ENCODE results near the gene KCNJ1.

KCNJ1 gene

DNA sequence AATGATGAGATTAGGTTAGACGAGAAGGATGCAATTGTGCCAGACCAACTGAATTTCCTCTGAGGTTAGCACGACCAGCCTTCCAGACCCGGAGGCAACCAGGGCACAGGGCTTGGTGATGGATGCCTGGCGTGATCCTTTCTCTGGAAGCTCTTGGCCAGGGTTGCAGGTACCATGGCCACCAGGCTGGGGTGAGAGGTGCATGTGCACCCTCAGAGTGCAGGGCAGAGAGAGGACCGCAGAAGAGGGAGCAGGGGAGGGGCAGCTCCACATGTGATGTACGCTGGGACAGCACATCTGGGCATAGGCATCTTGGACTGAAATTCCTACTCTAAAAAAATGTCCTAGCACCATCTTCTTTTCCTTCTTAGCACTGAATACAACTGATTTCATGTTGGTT lies 10.9 kb downstream of the KCNJ1 start:
- no peaks in the 10 kb centered on the region for H3K36me3 Mint-ChIP-seq (ENCODE audit: low read depth)
- DNase-seq = no peak
- no peaks in the 10 kb centered on the region for H3K9me3 Mint-ChIP-seq
- peaks cover 4% of the 10 kb centered on the region for H3K4me1 Mint-ChIP-seq (ENCODE audit: low read depth)
- H3K27me3 Mint-ChIP-seq = peaks cover 4% of the 10 kb centered on the region
- no peak overlapping the region for H3K27ac Mint-ChIP-seq
- no peak overlapping the region for H3K4me3 Mint-ChIP-seq

GRCh38 chr11:128854841-128855240 lies 12.3 kb downstream of the KCNJ1 start:
- Mint-ChIP-seq H3K9me3 (no peaks in the 10 kb centered on the region), H3K4me1 (ENCODE audit: low read depth) (no peaks in the 10 kb centered on the region), H3K36me3 (ENCODE audit: low read depth) (no peaks in the 10 kb centered on the region), H3K27ac (no peak overlapping the region), H3K27me3 (no peaks in the 10 kb centered on the region), H3K4me3 (no peak overlapping the region)
- DNase-seq = no peak

DNA sequence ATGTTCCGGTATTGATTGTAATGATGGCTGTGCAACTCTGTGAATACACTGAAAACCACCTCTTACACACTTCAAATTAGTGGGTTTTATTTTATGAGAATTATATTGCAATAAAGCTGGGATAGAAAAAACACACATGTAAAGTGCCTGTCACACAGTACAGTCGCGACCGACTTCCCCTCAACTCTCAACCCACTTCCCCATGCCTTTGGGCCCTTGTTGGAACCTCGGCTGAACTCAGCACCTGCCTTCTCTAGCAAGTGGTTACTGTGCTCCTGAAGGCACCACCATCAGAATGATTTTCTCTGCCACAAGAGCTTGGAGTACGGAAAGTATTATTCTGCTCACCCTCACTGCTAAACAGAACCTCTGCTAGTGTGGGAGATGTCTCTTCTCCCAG lies 13.5 kb downstream of the KCNJ1 start:
- no peak for DNase-seq
- no peak overlapping the region for H3K27ac Mint-ChIP-seq
- H3K4me1 Mint-ChIP-seq (ENCODE audit: low read depth) = peaks cover 2% of the 10 kb centered on the region

GRCh38 chr11:128852327-128853023 lies 14.6 kb downstream of the KCNJ1 start:
- no peaks in the 10 kb centered on the region for H3K36me3 Mint-ChIP-seq (ENCODE audit: low read depth)
- no peak overlapping the region for H3K4me3 Mint-ChIP-seq
- DNase-seq = no peak
- no peaks in the 10 kb centered on the region for H3K9me3 Mint-ChIP-seq
- no peak overlapping the region for H3K27ac Mint-ChIP-seq
- H3K27me3 Mint-ChIP-seq = no peaks in the 10 kb centered on the region
- peaks cover 2% of the 10 kb centered on the region for H3K4me1 Mint-ChIP-seq (ENCODE audit: low read depth)

More for the DNA sequence above, 13.5 kb downstream of the KCNJ1 start:
- H3K9me3 Mint-ChIP-seq = no peaks in the 10 kb centered on the region
- H3K4me3 Mint-ChIP-seq = no peak overlapping the region
- no peaks in the 10 kb centered on the region for H3K27me3 Mint-ChIP-seq
- no peaks in the 10 kb centered on the region for H3K36me3 Mint-ChIP-seq (ENCODE audit: low read depth)

- H3K4me3 Mint-ChIP-seq = no peak overlapping the region
- H3K27me3 Mint-ChIP-seq = no peaks in the 10 kb centered on the region
- no peaks in the 10 kb centered on the region for H3K9me3 Mint-ChIP-seq
- DNase-seq = peak; percentile 75
- peaks cover 18% of the 10 kb centered on the region for H3K4me1 Mint-ChIP-seq (ENCODE audit: low read depth)
- no peaks in the 10 kb centered on the region for H3K36me3 Mint-ChIP-seq (ENCODE audit: low read depth)
- no peak overlapping the region for H3K27ac Mint-ChIP-seq
These were observed 18.2 kb downstream of the KCNJ1 start for GRCh38 chr11:128848815-128849455.

DNA sequence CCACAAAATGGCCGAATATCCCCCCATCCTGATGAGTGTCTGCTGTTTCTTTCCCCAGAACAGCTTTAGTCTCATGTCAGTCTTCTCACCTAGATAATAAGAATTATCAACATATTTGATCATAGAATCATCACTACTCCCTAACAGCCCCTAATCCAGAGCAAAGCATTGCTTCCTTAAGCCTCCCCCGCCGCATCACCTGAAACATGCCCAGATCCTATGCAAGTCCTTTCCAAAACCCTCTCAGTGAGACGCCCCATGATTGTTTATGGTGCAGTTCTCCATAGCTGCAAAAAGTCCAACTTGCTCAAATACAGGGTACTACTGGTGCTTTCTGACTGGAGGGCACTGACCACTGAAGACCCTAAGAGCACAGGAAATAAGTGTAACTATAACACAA lies 20.1 kb downstream of the KCNJ1 start:
- Mint-ChIP-seq H3K9me3 (no peaks in the 10 kb centered on the region), H3K27ac (no peak overlapping the region), H3K36me3 (ENCODE audit: low read depth) (no peaks in the 10 kb centered on the region), H3K4me1 (ENCODE audit: low read depth) (peaks cover 28% of the 10 kb centered on the region), H3K27me3 (no peaks in the 10 kb centered on the region), H3K4me3 (no peak overlapping the region)
- DNase-seq = no peak

GRCh38 chr11:128845334-128845780 lies 21.7 kb downstream of the KCNJ1 start:
- Mint-ChIP-seq H3K36me3 (ENCODE audit: low read depth) (no peaks in the 10 kb centered on the region), H3K4me1 (ENCODE audit: low read depth) (peaks cover 38% of the 10 kb centered on the region), H3K9me3 (no peaks in the 10 kb centered on the region), H3K4me3 (no peak overlapping the region), H3K27me3 (no peaks in the 10 kb centered on the region), H3K27ac (peak overlapping the region; percentile 44)
- DNase-seq = no peak

DNA sequence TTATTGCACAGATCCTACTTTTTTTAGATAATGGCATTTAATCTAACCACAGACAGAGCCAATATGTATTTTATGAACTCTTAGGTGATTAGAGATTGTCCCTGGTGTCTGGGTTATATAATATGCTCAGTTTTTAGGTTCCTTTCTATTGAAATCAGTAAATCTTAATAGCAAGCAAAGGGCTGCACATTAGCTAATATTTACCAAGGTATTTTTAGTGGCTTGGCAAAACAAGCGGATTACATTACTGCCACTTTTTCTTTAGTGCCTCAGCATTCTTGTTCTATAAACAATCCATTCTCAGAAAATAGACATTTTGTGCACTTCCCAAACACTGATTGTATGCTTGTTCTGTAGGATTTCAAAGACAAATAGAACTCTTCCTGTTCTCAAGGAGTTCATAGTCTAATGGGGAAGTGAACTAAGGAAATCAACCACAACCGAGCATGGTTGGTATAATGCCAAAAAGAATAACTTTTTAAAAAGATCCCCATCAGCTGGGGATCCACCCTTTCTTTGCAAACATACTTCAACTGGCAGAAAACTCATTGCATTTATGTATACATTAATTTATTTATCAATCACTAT lies 23.8 kb downstream of the KCNJ1 start:
- DNase-seq = no peak
- no peaks in the 10 kb centered on the region for H3K9me3 Mint-ChIP-seq
- no peak overlapping the region for H3K4me3 Mint-ChIP-seq
- H3K27me3 Mint-ChIP-seq = no peaks in the 10 kb centered on the region
- H3K4me1 Mint-ChIP-seq (ENCODE audit: low read depth) = peaks cover 52% of the 10 kb centered on the region
- no peak overlapping the region for H3K27ac Mint-ChIP-seq
- no peaks in the 10 kb centered on the region for H3K36me3 Mint-ChIP-seq (ENCODE audit: low read depth)

DNA sequence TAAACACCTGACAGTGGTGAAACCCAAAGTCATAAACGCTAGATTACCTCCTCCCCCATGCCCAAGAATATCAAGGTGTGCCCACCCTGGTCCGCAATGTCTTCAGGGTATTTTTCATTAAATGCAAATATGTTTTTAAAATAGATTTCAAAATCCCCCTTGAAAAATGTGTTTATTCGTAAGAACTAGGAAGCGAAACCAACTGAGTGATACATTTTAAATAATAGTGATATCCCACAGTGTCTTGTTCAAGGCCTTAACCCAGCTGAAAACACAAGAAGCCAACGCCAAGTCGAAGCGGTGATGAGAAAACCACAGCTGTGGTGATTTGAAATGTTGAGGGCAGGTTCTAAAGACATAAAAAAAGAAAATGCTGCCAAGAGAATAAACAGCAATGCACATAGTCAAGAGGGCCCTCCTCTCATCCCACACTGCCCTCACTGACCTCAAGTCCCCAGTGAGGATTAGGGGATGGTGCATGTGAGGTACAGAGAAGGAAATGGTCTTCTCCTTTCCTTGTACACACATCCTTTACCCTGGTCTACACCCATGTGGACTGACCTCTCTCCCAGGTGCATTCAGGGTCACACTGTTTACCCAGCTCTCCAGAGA lies 25.5 kb downstream of the KCNJ1 start:
- Mint-ChIP-seq H3K9me3 (no peaks in the 10 kb centered on the region), H3K4me1 (ENCODE audit: low read depth) (peaks cover 65% of the 10 kb centered on the region), H3K27me3 (no peaks in the 10 kb centered on the region), H3K27ac (no peak overlapping the region), H3K36me3 (ENCODE audit: low read depth) (no peaks in the 10 kb centered on the region), H3K4me3 (no peak overlapping the region)
- no peak for DNase-seq

GRCh38 chr11:128840783-128841182 lies 26.3 kb downstream of the KCNJ1 start:
- H3K9me3 Mint-ChIP-seq = no peaks in the 10 kb centered on the region
- peaks cover 63% of the 10 kb centered on the region for H3K4me1 Mint-ChIP-seq (ENCODE audit: low read depth)
- H3K36me3 Mint-ChIP-seq (ENCODE audit: low read depth) = no peaks in the 10 kb centered on the region
- H3K4me3 Mint-ChIP-seq = no peak overlapping the region
- no peaks in the 10 kb centered on the region for H3K27me3 Mint-ChIP-seq
- H3K27ac Mint-ChIP-seq = no peak overlapping the region
- DNase-seq = no peak

DNA sequence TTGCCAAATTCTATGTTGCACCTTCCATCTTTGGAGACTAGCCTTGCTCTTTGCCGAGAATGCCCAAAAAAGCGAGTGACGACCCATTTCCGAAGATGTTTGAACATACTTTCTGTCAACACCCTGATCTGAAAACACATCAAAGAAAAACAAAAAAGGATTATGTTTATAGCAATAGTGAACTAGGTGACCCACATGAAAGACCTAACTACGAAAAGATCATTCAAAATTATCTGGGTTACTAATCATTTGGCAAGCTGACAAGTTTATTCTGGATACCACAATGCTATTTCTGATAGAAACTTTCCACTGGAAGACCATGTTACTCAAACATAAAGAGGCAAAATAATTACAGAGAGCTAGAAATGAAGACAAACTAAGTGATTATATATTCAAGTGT lies 27.0 kb downstream of the KCNJ1 start:
- no peak for DNase-seq
- H3K4me3 Mint-ChIP-seq = no peak overlapping the region
- peaks cover 57% of the 10 kb centered on the region for H3K4me1 Mint-ChIP-seq (ENCODE audit: low read depth)
- no peaks in the 10 kb centered on the region for H3K27me3 Mint-ChIP-seq
- H3K27ac Mint-ChIP-seq = peak overlapping the region; percentile 32
- H3K9me3 Mint-ChIP-seq = no peaks in the 10 kb centered on the region
- H3K36me3 Mint-ChIP-seq (ENCODE audit: low read depth) = no peaks in the 10 kb centered on the region

- DNase-seq = no peak
- Mint-ChIP-seq H3K27ac (no peak overlapping the region), H3K27me3 (no peaks in the 10 kb centered on the region), H3K36me3 (ENCODE audit: low read depth) (no peaks in the 10 kb centered on the region), H3K4me1 (ENCODE audit: low read depth) (peaks cover 49% of the 10 kb centered on the region), H3K4me3 (no peak overlapping the region), H3K9me3 (no peaks in the 10 kb centered on the region)
These were observed 28.0 kb downstream of the KCNJ1 start for GRCh38 chr11:128839081-128839480.

- Mint-ChIP-seq H3K27me3 (no peaks in the 10 kb centered on the region), H3K4me3 (no peak overlapping the region), H3K36me3 (ENCODE audit: low read depth) (no peaks in the 10 kb centered on the region), H3K27ac (no peak overlapping the region), H3K9me3 (no peaks in the 10 kb centered on the region), H3K4me1 (ENCODE audit: low read depth) (peaks cover 42% of the 10 kb centered on the region)
- no peak for DNase-seq
These were observed 29.5 kb downstream of the KCNJ1 start for GRCh38 chr11:128837627-128838026.

GRCh38 chr11:128835741-128836430 lies 31.2 kb downstream of the KCNJ1 start:
- Mint-ChIP-seq H3K4me1 (ENCODE audit: low read depth) (peaks cover 40% of the 10 kb centered on the region), H3K27me3 (no peaks in the 10 kb centered on the region), H3K36me3 (ENCODE audit: low read depth) (no peaks in the 10 kb centered on the region), H3K4me3 (no peak overlapping the region), H3K9me3 (no peaks in the 10 kb centered on the region), H3K27ac (no peak overlapping the region)
- no peak for DNase-seq

Measured in activated T-cell treated with anti-CD3 and anti-CD28 coated beads, Interleukin-2, amount 50 U/mL, for 24 hours (primary cell).